BE2C (cell line): ENCODE data around the gene TBX4.
"Not testable (repeated sequence)": the region's sequence is repeated elsewhere in the genome, so short reads cannot be mapped to it uniquely, and the experiment has no call there.

Source experiments
- DNase-seq: peaks from one replicate; pipeline ENCODE4 v3.0.0-alpha.2; 2020
- H3K27me3 ChIP-seq: fragments of 250-450 bp; sonication (Bioruptor Pico); 2 replicates; pipeline ENCODE4 v1.5.1; 2020; ENCODE audit warnings: mild to moderate bottlenecking
- H3K36me3 ChIP-seq: fragments of 250-450 bp; sonication (Bioruptor Pico); 2 replicates; pipeline ENCODE4 v1.5.1; 2020; ENCODE audit warnings: mild to moderate bottlenecking
- H3K4me1 ChIP-seq: fragments of 250-450 bp; sonication (Bioruptor Pico); 2 replicates; pipeline ENCODE4 v1.5.1; 2020
- H3K4me3 ChIP-seq: 2 replicates; pipeline ENCODE4 v1.5.1; 2011; ENCODE audit warnings: low read depth, low read length
- H3K9me3 ChIP-seq: fragments of 250-450 bp; sonication (Bioruptor Pico); 2 replicates; pipeline ENCODE4 v1.5.1; 2020
- TF ChIP-seq, protein P1 (sequence below): IDR thresholded peaks from 2 replicates; pipeline ENCODE4 v1.5.1; 2012; ENCODE audit warnings: mild to moderate bottlenecking, low read depth, low read length

TBX4 gene

DNA sequence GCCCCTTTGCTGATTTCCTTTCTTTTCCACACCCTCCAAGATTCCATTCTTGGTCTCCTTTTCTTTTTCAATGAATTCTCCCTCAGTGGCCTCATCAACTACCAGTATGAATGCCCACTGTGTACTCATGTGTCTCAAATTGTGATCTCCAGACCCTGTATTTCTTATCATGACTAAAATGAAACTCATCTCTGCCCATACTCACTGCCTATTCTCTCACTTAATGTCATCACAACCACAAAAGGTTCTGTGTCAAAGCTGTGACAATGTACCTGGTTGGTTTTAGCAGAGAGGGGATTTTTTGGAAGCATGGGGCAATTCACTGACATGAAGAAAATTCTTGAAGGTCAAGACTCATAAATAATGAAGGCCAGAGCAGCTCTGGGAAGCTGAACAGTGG, 11.5 kb upstream of the TBX4 start:
- no peaks in the 10 kb centered on the region for H3K36me3 ChIP-seq
- no peak overlapping the region for H3K4me3 ChIP-seq
- TF ChIP-seq, protein P1, sequence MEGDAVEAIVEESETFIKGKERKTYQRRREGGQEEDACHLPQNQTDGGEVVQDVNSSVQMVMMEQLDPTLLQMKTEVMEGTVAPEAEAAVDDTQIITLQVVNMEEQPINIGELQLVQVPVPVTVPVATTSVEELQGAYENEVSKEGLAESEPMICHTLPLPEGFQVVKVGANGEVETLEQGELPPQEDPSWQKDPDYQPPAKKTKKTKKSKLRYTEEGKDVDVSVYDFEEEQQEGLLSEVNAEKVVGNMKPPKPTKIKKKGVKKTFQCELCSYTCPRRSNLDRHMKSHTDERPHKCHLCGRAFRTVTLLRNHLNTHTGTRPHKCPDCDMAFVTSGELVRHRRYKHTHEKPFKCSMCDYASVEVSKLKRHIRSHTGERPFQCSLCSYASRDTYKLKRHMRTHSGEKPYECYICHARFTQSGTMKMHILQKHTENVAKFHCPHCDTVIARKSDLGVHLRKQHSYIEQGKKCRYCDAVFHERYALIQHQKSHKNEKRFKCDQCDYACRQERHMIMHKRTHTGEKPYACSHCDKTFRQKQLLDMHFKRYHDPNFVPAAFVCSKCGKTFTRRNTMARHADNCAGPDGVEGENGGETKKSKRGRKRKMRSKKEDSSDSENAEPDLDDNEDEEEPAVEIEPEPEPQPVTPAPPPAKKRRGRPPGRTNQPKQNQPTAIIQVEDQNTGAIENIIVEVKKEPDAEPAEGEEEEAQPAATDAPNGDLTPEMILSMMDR, result no peak
- H3K9me3 ChIP-seq, result no peaks in the 10 kb centered on the region; the same call in 1 of the 2 replicates
- no peaks in the 10 kb centered on the region; the same call in 1 of the 2 replicates for H3K27me3 ChIP-seq
- DNase-seq, result no peak
- H3K4me1 ChIP-seq, result no peaks in the 10 kb centered on the region

GRCh38 chr17:61441507-61441906, 10.7 kb upstream of the TBX4 start:
- not testable (repeated sequence) for H3K4me1 ChIP-seq, H3K27me3 ChIP-seq, H3K36me3 ChIP-seq, H3K4me3 ChIP-seq, DNase-seq, H3K9me3 ChIP-seq

GRCh38 chr17:61442136-61442775, 10.0 kb upstream of the TBX4 start:
- TF ChIP-seq, protein P1, result no peak
- Histone ChIP-seq H3K4me3 (no peak overlapping the region), H3K27me3 (no peaks in the 10 kb centered on the region), H3K9me3 (no peaks in the 10 kb centered on the region; the same call in 1 of the 2 replicates), H3K36me3 (no peaks in the 10 kb centered on the region), H3K4me1 (no peaks in the 10 kb centered on the region)
- DNase-seq, result no peak

GRCh38 chr17:61442878-61443474, 9.2 kb upstream of the TBX4 start:
- TF ChIP-seq, protein P1, result no peak
- no peaks in the 10 kb centered on the region for H3K4me1 ChIP-seq
- no peaks in the 10 kb centered on the region for H3K27me3 ChIP-seq
- H3K9me3 ChIP-seq, result no peaks in the 10 kb centered on the region; the same call in 1 of the 2 replicates
- H3K36me3 ChIP-seq, result no peaks in the 10 kb centered on the region
- H3K4me3 ChIP-seq, result no peak overlapping the region
- DNase-seq, result no peak

DNA sequence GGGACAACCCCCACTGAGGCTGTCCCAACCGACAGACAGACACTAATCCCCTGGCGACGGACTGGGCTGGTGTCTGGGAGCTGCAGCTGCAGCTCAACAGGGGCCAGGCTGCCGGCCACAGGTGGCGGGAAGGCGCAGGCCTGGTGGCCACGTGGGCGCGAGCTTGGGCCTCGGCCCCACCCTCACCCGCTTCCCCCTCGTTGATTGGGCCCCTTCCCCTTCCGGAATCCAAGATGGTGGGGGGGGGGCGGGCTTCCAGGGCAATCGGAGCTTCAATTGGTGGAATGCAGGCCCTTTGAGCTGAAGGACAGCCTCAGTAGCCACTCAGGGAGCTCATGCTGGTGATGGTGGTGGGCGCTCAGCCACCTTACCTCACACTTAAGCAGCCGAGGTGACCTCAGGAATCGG, 8.7 kb upstream of the TBX4 start:
- TF ChIP-seq, protein P1, result no peak
- Histone ChIP-seq H3K4me1 (no peaks in the 10 kb centered on the region), H3K4me3 (no peak overlapping the region), H3K27me3 (no peaks in the 10 kb centered on the region), H3K9me3 (no peaks in the 10 kb centered on the region; the same call in 1 of the 2 replicates), H3K36me3 (no peaks in the 10 kb centered on the region)
- no peak for DNase-seq

GRCh38 chr17:61444075-61444474, 8.1 kb upstream of the TBX4 start:
- Histone ChIP-seq H3K4me1 (no peaks in the 10 kb centered on the region), H3K4me3 (no peak overlapping the region), H3K27me3 (no peaks in the 10 kb centered on the region), H3K36me3 (no peaks in the 10 kb centered on the region), H3K9me3 (no peaks in the 10 kb centered on the region; the same call in 1 of the 2 replicates)
- no peak for DNase-seq
- TF ChIP-seq, protein P1, result no peak
